HG03066 (cell line): ENCODE data around the gene MYO10.

ENCODE experiments used
- ATAC-seq: cut with Tn5 transposase; IDR thresholded peaks from one replicate; pipeline ENCODE4 v1.9.1; 2021; ENCODE audit warnings: low read depth; ENCODE audit not compliant: unreplicated experiment

Gene MYO10

DNA sequence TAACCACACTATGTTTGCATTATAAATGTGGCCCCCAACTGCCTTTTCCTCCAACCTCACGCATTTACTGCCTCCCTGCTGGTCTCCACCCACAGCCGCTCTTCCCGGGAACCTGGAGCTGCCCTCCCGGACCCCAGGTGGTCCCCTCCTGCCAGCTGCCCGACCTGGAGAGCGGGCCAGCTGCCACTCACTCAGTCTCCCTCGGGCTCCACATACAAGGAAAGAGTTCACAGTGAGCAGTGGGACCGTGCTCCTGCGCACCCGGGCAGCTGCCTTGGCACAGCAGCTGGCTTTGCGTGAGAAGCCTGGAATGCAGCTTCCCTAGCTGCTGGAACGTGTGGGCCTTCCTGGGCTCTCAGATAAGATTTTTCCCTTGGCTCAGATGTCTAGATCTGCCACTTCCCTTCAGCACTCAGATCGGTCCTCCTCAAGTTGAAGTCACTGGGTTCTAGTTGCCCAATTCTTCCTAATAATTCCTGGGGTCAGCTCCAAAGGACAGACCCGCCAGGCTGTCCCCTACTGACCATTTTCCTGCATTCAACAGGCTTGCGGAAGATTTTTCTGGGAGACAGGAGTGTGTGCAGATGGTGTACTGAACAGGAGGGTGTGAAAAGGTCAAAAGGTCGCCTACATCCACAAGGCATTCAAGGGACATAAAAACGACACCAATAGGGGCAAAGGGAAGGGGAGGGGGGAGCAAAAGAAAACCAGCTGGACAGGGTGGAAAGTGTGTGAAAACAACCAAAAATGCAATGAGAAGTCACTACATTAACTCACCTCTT is 69.1 kb downstream of the MYO10 start:
- ATAC-seq: no peak

DNA sequence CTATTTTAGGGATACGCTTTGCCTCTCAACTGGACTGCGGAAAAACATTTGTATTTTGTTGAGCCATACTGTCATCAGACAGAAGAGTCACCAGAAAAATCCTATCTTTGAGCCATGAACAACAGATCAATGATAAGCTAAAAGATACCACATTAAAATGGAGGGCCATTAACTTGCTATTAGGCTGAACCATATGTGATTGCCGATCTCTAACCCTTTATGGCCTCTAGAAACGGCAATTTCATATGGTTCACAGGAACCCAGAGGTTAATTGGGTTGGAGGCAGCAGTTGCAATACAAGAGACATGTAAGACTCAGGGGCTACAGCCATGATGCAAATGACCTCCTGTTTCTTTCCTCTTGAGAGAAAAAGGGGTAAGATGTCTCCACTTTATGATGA is 69.8 kb downstream of the MYO10 start:
- no peak for ATAC-seq

DNA sequence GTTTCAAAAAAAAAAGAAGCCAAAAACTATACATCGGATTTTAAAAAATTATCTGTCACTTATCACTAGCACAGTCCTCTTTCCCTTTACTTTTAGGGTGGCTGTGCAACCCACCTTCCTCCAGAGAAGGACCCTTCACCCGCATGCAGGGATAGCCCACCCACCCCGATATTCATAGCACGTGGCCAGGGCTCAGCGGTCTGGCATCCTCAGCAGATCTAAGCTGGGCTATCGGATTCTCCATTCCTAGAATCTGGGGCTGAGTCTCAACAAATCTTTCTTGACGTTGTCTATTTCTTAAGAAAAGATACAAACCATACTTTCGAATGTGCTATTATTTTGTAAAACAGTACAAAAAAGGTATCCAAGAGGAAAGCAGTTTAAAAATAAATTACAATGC is 70.9 kb downstream of the MYO10 start:
- ATAC-seq: no peak

DNA sequence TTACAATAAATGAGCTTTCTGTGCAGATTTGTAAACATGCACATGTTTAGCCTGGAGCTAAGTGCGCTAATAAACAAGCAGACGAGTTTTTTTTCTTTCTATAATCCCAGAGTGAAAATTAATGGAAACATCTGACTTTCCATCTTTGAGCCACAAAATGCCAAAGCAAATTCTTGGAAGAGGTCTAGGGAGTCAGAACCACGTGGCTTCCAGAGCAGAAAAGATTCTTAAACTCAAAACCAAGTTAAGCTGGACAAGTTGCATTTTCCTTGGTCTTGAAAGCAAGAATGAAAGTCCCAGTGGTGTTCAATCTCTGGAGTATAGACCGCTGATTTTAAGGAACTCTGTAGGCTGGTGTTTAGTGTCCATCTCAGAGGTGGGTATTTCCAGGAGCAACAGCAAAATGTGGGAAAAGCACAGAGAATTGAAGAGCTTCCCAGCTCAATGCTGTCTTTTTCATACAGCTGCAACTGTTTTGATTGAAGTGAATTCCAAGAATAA is 71.4 kb downstream of the MYO10 start:
- no peak for ATAC-seq

DNA sequence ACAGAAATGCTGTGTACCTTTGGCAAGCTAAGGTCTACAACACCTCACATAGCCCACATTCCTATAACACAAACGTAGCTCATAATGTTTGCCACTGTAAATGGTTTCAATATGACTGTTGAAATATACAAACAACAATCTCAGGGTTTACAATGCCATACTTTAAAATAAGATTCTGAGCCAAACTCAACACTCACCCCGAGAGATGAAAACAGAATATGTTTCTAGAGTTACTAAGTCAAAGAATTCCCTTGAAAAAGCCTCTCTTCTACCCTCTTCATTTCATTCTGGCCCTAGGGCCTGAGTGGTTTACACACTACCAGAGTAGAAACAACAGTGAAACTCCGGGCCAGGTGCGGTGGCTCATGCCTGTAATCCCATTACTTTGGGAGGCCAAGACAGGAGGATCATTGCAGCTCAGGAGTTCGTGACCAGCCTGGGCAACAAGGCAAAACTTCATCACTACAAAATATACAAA is 72.6 kb downstream of the MYO10 start:
- no peak for ATAC-seq

DNA sequence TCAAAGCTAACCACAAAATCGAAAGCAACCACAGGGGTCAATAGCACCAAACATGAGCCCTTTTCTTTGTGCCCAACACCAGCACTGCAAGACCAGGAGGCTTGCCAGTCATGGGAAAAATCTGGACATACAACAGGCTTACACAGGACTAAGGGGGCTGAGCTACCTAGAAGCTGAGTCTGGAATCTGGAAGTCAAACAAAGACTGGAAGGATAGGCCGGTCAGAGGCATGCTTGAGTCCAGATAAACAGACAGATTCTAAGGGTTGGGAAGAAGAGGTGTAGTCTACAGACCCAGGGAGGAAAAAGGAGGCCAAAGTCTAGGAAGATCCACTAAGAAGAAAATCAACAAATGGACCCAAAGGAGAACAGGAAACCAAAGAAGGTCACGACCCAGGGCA is 73.3 kb downstream of the MYO10 start:
- no peak for ATAC-seq

DNA sequence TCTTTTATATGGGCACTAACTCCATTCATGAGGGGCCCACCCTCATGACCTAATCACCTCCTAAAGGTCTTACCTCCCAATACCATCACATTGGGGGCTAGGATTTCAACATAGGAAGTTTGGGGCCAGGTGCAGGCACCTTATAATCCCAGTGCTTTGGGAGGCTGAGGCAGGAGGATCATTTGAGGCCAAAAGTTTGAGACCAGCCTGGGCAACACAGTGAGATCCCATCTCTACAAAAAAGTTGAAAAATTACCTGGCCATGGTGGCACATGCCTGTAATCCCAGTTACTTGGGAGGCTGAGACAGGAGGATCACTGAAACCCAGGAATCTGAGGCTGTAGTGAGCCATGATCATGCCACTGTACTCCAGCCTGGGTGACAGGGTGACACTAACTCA is 76.7 kb downstream of the MYO10 start:
- no peak for ATAC-seq

DNA sequence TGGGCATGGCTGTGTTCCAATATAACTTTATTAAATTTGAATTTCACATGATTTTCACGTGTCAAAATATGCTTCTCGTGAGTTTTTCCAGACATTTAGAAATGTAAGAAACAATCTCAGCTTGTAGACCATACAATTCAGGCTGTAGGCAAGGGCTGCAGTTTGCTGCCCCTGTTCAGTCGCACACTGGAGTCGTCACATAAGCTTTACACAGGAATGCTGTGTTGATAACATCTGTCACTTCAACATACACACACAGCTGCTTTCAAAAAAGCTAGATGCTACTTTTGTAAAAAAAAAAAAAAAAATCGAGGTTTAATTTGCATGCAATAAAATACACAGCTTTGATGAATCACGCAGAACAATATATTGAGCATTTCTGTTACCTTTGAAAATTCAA is 77.9 kb downstream of the MYO10 start:
- ATAC-seq: no peak

DNA sequence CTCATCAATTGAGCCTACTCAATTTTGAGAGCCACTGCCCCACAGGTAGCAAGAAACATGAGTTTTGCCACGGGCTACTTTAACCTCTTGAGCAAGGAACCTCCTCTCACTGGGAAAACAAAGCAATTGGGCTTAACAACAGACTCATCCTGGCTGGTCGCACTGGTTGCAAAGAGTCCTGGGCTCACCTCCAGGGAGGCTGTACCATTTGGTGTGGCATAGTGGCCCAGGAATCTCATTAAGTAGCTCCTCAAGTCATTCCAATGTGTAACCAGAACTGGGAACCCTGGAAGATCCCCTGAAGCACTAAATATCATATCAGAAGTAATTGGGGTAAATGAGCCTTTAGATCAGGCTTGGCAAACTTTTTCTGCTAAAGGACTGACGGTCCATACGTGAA is 78.5 kb downstream of the MYO10 start:
- ATAC-seq: no peak

DNA sequence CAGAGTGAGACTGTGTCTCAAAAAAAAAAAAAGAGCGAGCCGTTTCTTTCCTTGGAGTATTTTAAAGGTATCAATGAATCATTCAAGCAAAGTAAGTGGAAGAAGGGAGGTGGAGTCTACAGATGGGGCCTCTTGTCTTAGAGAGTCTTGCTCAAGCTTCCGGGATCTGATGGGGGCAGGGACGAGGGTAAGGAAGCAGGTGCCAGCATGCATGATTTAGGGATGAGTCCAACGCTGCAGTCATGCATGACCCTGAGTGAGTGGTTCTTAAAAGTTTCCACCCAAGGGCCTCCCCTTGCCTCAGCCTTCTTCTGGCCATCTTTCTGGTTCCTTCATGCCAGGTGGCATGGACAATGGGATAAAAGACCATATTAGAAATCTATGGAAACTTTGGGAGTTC is 79.6 kb downstream of the MYO10 start:
- ATAC-seq: no peak

DNA sequence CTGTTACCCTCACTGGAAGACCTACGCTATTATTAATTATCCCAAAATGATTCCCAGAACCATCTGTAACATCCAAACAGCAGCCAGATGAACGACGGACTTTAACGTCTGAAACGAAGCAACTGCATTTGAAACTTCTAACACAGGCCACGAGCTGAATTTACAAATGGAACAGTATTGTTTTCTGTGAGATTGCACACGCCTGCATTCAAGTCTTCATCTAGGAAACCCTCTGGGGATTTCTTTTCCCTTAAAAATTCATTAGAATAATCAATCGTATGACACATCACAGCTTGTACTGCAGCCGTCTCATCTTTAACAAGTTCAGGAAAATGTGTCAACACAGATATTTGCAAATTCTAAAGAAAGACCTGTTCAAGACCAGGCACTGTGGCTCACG is 80.2 kb downstream of the MYO10 start:
- no peak for ATAC-seq

DNA sequence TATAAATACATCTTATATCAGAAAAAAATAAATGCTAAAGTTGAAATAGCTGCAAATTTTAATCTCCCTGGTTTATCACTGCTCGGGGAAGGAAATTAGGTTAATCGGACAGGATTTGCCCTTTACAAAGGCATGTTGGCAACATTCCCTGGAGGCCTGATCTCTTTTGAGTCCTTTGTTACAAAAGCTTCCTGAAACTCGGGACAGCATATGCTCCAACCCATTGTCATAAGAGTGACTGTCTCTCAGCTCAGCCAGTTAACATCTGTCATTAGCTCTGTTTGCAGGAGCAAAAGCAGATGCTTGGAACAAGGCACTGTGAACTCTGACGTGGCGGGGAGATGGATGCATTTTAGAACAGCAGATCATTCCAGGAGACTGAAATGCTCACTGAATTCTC is 80.6 kb downstream of the MYO10 start:
- no peak for ATAC-seq

DNA sequence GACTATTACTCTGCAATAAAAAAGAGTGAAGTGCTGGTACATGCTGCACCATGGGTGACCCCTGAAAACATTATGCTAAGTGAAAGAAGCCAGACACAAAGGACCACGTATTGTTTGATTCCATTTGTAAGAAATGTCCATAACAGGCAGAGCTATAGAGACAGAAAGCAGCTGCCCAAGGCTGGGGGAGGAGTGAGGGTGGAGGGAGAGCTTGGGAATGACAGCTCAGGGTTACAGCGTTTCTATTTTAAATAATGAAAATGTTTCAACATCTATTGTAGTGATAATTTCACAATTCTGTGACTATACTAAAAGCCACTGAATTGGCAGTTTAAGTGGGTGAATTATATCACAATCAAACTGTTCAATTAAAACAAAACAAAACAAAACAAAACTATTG is 81.7 kb downstream of the MYO10 start:
- no peak for ATAC-seq

DNA sequence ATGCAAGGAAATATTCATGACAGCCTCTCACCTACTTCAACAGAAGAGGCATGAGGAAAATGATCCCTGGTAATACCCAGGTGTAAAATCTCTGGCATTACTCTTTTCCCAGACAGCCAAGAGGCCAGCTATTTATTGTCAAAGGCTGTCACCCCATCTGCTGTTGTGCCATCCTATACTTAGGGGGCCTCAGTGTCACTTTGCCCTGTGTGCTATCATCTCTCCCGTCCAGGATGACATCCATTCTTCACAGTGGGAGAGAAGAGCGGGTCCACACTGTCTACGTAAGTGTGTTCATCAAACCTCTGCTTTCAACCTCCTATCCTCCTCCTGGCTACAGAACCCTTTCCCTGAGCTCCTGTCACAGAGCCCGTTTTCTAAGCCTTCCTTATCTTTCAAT is 82.6 kb downstream of the MYO10 start:
- no peak for ATAC-seq

DNA sequence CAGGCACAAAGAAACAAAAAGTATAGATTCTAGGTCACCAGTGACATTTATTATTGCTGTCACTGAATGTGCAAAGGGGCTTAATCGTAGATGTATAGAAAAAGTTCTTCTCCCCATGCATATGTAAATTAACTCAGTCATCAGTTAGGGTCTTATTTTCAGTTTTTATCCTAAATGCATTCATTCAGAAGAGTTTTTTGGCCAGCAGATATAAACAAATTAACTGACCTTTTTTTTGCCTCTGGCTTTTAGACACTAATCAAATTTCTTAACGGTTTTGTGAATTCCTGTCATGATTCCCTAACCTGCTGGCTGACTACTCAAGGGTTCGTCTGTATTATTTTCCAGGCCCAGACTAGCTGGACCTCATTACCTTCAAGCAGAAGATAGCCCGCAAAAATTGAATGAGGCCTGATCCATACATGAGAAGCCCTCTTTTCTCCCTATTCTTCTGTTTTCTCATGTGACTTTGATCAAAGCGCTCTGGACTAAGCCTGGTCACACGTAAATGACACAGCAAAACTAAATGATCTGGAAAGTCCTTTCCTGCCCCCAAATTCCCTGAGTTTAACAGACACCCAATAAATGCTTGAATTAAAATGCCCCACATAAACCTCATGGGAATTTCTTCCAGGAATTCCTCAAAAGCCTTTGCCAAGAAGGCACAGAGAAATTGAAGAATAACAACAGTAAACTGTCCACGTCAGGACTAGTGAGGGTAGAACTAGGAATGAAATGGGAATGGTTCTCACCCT is 83.7 kb downstream of the MYO10 start:
- no peak for ATAC-seq

DNA sequence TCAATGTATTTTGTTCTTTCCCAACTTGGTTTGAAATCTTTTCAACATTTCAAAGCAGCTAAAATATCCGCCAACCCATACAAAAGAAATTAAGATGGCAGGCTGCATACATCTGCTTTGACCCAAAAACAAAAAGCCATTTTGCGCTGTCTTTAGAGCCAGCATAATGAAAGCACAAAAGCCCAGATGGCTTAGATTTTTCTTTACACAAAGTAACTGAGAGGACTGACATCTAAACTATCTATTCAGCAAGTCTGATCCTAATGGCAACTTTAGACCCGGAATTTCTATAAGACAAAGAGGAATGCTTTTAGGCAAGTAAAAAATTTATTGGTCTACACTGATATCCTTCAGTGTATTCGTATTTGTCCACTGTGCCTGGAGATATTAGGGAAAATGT is 86.3 kb downstream of the MYO10 start:
- ATAC-seq: no peak

DNA sequence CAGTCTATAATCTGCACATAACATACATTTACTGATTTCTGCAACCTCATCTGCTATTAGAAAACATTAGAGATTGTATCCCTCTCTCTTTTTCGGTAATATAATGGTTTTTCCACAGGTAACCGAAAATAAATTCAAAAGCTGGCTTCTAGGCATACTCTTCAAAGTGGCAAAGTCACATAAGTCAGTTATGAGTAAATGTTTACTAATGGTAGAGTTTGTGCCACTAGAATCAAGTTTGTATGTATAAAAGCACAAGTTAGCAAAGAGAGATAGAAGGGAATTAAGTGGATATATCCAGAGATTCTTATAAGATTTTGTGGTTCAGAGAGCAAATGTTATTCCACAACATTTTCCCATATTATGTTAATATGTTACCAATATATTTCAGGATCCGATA is 86.9 kb downstream of the MYO10 start:
- ATAC-seq: no peak

DNA sequence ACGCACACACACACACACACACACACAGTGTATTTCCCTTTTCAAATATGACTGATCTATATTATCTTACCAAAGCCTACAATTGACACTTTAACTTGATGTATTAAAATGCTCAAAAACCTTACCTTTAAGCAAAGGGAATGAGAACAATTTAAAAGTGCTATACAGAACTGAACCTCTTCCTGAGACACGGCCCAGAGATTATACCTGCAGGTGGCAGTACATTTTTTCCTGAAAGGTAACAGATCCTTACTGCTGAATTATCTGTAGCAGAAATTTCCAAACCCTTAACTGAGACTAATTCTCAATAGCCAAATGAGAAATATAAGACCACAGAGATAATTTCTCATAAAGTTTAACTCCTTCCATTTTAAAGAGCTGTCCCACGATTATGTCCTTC is 91.1 kb downstream of the MYO10 start:
- no peak for ATAC-seq

DNA sequence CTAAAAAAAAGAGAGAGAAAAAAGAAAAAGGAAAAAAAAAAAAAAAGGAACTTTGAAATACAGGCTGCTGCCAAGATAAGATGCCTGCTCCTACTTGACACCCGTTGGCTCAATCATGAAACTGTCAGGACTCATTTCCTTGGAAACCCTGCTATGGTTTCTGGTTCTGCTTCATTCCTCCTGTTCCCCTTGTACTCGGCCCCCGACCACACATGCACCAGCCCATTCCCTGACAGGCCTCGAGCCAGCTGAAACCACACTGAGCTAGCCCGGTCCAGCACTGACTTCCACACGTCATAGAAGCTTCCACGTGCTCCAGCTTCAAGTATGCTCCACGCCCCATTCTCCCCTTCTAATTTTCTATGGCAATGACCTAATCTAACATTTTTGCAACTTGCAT is 93.2 kb downstream of the MYO10 start:
- ATAC-seq: no peak

DNA sequence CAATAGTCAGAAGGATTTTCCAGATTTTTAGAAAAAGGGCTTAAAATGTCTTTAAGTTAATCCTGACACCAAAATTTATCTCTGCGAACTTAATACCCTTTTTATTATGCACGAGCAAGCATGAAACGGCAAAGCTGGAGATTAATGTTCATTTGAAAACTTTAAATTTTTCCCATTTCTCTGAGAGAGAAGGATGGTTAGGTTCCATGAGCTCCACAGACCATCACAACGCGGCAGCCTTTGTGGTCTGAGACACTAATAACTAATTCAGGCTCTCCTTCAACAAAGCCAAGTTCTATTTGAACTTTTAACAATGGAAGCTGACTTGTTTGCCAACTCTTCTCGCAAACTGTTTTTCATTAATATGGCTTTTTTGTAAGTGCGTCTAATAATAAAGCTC is 94.7 kb downstream of the MYO10 start:
- ATAC-seq: no peak

DNA sequence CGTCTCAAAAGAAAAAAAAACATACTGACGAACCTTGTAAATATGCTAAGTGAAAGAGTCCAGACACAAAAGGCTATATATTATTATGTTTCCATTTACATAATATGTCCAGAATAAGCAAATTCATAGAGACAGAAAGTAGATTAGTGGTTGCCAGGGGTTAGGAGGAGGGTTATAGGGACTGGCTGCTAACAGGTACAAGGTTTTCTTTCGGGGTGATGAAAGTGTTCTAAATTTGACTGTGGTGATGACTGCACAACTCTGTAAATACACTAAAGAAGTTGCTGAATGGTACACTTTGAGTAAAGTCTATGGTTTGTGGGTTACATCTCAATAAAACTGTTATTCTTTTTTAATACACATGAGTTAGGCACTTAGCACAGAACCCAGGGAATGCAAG is 98.8 kb downstream of the MYO10 start:
- ATAC-seq: no peak

DNA sequence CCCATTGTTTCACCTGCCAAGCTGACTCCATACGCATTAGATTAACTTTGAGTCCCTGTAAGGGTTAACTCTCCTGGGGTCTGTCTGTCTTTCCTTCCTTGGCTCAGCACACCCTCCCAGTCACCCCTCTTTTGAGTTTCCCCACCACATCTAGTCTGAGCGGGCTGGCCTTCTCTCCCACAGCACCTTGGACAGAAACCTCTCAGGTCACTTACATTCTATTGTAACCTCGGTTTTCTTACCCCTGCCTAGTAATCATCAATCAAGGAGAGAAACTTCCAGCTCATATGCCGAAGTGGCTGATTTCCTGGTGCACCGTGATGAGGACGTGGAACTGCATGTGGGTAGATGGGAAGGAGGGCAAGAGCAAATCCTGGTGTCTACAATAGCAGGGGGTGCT is 102.1 kb downstream of the MYO10 start:
- no peak for ATAC-seq
